K562 (cell line): Measurements from ENCODE around the gene ROBO1. TPM values are rescaled to one million over a fixed set of nuclear protein-coding genes. Genes with fewer than 3 reads are reported as not detected.

ENCODE experiments used
- ATAC-seq: fragments of 200-7000 bp; cut with Tn5 transposase; 3 replicates; pipeline ENCODE4 v1.9.1; 2020; ENCODE audit warnings: moderate library complexity
- BruUV-seq: library from RNA; stranded (reverse); fragments of 400-500 nt; replicated peaks from 2 replicates; lab custom pipeline; 2021; lab: Mats Ljungman, UMichigan
- CTCF ChIA-PET: fragments of 300-600 bp; formaldehyde crosslinking; extraction: SDS; loops from one replicate; lab custom pipeline; 2021; ENCODE audit warnings: low intra/inter-chr PET ratio; lab: Yijun Ruan, JAX
- POLR2A ChIA-PET: fragments of 300-600, 350-650 bp; sonication (Branson Sonifier 250); formaldehyde crosslinking; extraction: SDS; loops from one replicate; lab custom pipeline; 2021; ENCODE audit warnings: antibody characterized with exemption, inconsistent platforms; lab: Yijun Ruan, JAX
- DNase-seq, 4 experiments: peaks; one replicate each; pipeline versions ENCODE4 v3.0.0 to v3.0.0-alpha.2; 2011 to 2018; ENCODE audit warnings: low spot score in 3 of 4, mixed read lengths in 3 of 4; ENCODE audit errors: extremely low read depth in 1 of 4
- FAIRE-seq: peaks from 2 replicates; lab custom pipeline; 2011; peaks lifted over from hg19 to GRCh38; lab: Jason Lieb, UNC
- H2AFZ ChIP-seq: 2 replicates; pipeline ENCODE4 v1.6.0; 2011; ENCODE audit warnings: low read depth, low read length, control low read depth, inconsistent platforms
- H3K27ac ChIP-seq: fragments of 200-600 bp; 3 replicates; pipeline ENCODE4 v1.8.0; 2011; ENCODE audit warnings: low read depth, mild to moderate bottlenecking, control low read depth, inconsistent platforms, low read length, moderate library complexity, mixed read lengths; ENCODE audit errors: extremely low read depth
- H3K27me3 ChIP-seq, 2 experiments: fragments of 300-600 bp in 1 of 2; 2 replicates in 1 of 2; 3 replicates in 1 of 2; pipeline versions ENCODE4 v1.6.0 to v1.8.0; 2011; ENCODE audit warnings: inconsistent platforms in 2 of 2, low read length in 2 of 2, mild to moderate bottlenecking in 1 of 2, mixed read lengths in 1 of 2, moderate library complexity in 1 of 2; ENCODE audit not compliant: control insufficient read depth in 2 of 2, insufficient read depth in 2 of 2
- H3K36me3 ChIP-seq: fragments of 300-600 bp; 3 replicates; pipeline ENCODE4 v1.8.0; 2011; ENCODE audit warnings: mild to moderate bottlenecking, low read length, inconsistent platforms; ENCODE audit not compliant: control insufficient read depth, insufficient read depth
- H3K4me1 ChIP-seq, 2 experiments: fragments of 200-600 bp in 1 of 2; replicated peaks in 1 of 2; 2 replicates in 1 of 2; 3 replicates in 1 of 2; pipeline versions ENCODE4 v1.5.1 to v1.8.0; 2011; ENCODE audit warnings: inconsistent platforms in 2 of 2, low read length in 2 of 2, mild to moderate bottlenecking in 1 of 2, mixed read lengths in 1 of 2, moderate library complexity in 1 of 2; ENCODE audit not compliant: control insufficient read depth in 2 of 2, insufficient read depth in 2 of 2
- H3K4me2 ChIP-seq: 2 replicates; pipeline ENCODE4 v1.6.1; 2011; ENCODE audit warnings: low read length, control low read depth, inconsistent platforms, mixed read lengths; ENCODE audit not compliant: insufficient read depth
- H3K4me3 ChIP-seq: fragments of 200-600 bp; sonication (generic), shearing (Covaris generic); 2 replicates; pipeline ENCODE4 v1.5.1; 2016; ENCODE audit warnings: control low read depth, inconsistent platforms
- H3K79me2 ChIP-seq: fragments of 200-600 bp; 3 replicates; pipeline ENCODE4 v1.8.0; 2011; ENCODE audit warnings: low read length, inconsistent platforms; ENCODE audit not compliant: control insufficient read depth, insufficient read depth
- H3K9ac ChIP-seq, 2 experiments: 2 replicates each; pipeline versions ENCODE4 v1.6.0 to v1.6.1; 2011; ENCODE audit warnings: low read depth in 2 of 2, low read length in 2 of 2, control low read depth in 1 of 2, inconsistent platforms in 1 of 2, mild to moderate bottlenecking in 1 of 2, mixed read lengths in 1 of 2; ENCODE audit not compliant: insufficient read depth in 1 of 2
- H3K9me1 ChIP-seq: one replicate; pipeline ENCODE4 v1.6.0; 2011; ENCODE audit warnings: inconsistent platforms, mild to moderate bottlenecking, low read length, moderate library complexity; ENCODE audit not compliant: control insufficient read depth, insufficient read depth
- H3K9me3 ChIP-seq: replicated peaks from 2 replicates; pipeline ENCODE4 v1.5.1; 2011; ENCODE audit warnings: low read depth, low read length, inconsistent platforms; ENCODE audit not compliant: control insufficient read depth, insufficient read depth
- H4K20me1 ChIP-seq: replicated peaks from 2 replicates; pipeline ENCODE4 v1.6.1; 2011; ENCODE audit warnings: low read length, inconsistent platforms, mixed read lengths; ENCODE audit not compliant: control insufficient read depth, insufficient read depth
- CBFA2T2 ChIP-seq: fragments of 450-650 bp; conservative IDR thresholded peaks from 2 replicates; pipeline ENCODE4 v1.6.1; 2017; ENCODE audit warnings: mild to moderate bottlenecking
- CREB3 ChIP-seq: fragments of 450-650 bp; conservative IDR thresholded peaks from 2 replicates; pipeline ENCODE4 v1.6.1; 2016; ENCODE audit warnings: missing genetic modification characterization, low read depth, mild to moderate bottlenecking, missing compliant biosample characterization, moderate library complexity
- CSDE1 ChIP-seq, 2 experiments: fragments of 450-650 bp; IDR thresholded peaks; 2 replicates each; pipeline ENCODE4 v1.6.1; 2016; ENCODE audit warnings: mild to moderate bottlenecking in 1 of 2
- FOXM1 ChIP-seq, 2 experiments: fragments of 450-650 bp in 1 of 2; sonication (generic) in 1 of 2; formaldehyde crosslinking in 1 of 2; IDR thresholded peaks; 2 replicates each; pipeline versions ENCODE4 v1.6.1 to v1.9.0; 2017 to 2022; ENCODE audit warnings: low read depth in 2 of 2, mild to moderate bottlenecking in 2 of 2, missing genetic modification reagents in 1 of 2, moderate library complexity in 1 of 2
- OTX1 ChIP-seq: fragments of 450-650 bp; formaldehyde crosslinking; IDR thresholded peaks from 2 replicates; pipeline ENCODE4 v1.4.0; 2022; ENCODE audit warnings: mild to moderate bottlenecking
- PTTG1 ChIP-seq: fragments of 450-650 bp; IDR thresholded peaks from 2 replicates; pipeline ENCODE4 v1.6.1; 2016; ENCODE audit warnings: low read depth, mild to moderate bottlenecking, missing genetic modification characterization, missing compliant biosample characterization
- ZNF76 ChIP-seq: fragments of 250-450 bp; sonication (Bioruptor Pico); IDR thresholded peaks from 2 replicates; pipeline ENCODE4 v1.4.0; 2020; ENCODE audit warnings: mild to moderate bottlenecking, moderate library complexity, borderline replicate concordance
- WGBS: fragments of 100-300 bp; shearing (Covaris generic); methylation state at CpG from one replicate; pipeline ENCODE4 v1.1.6; 2016; ENCODE audit warnings: low coverage, mixed read lengths; ENCODE audit not compliant: insufficient coverage; ENCODE audit errors: missing lambda C conversion rate; 5-methylcytosine and 5-hydroxymethylcytosine counted together
- in situ Hi-C: fragments of 300-500 bp; cut with MboI; formaldehyde crosslinking; loops from 4 replicates; pipeline ENCODE4 v1.15.0; 2018; ENCODE audit warnings: inconsistent platforms, mixed read lengths
- intact Hi-C: fragments of 100-400 bp; cut with micrococcal nuclease; formaldehyde crosslinking; loops from 2 replicates; pipeline ENCODE4 v1.14.2; 2022
- polyA plus RNA-seq, 8 experiments: library from polyadenylated mRNA; depleted of rRNA in 4 of 8; stranded (reverse) in 5 of 8; unstranded in 3 of 8; fragments of >200 nt; fragmentation: Nextera tagmentation in 2 of 8; fragmentation: Illumina TruSeq in 1 of 8; extraction: Ambion mirVana in 2 of 8; extraction: Trizol in 1 of 8; gene quantifications; 2 replicates each; pipeline versions ENCODE4 v1.2.1 to v1.2.3, GENCODE V29; 2011 to 2014; ENCODE audit warnings: inconsistent platforms in 1 of 8, missing spikeins in 1 of 8
- total RNA-seq, 7 experiments: library from RNA; depleted of rRNA in 6 of 7; stranded (reverse); fragments of >200 nt in 6 of 7; fragmentation: Illumina TruSeq in 2 of 7; extraction: Trizol in 2 of 7; gene quantifications; 2 replicates each; pipeline versions ENCODE4 v1.2.1 to v1.2.3, GENCODE V29; 2011 to 2021; ENCODE audit warnings: low replicate concordance in 1 of 7
- TF ChIP-seq, protein P1 (sequence below), 2 experiments: fragments of 450-650 bp; IDR thresholded peaks; 2 replicates each; pipeline ENCODE4 v1.6.1; 2016; ENCODE audit warnings: mild to moderate bottlenecking in 2 of 2, borderline replicate concordance in 1 of 2, low read depth in 1 of 2, moderate library complexity in 1 of 2
- TF ChIP-seq, protein P2 (sequence below), 2 experiments: fragments of 450-650 bp in 1 of 2; sonication (generic) in 1 of 2; formaldehyde crosslinking; conservative IDR thresholded peaks; 2 replicates each; pipeline versions ENCODE4 v1.4.0 to v1.8.1; 2020 to 2022; ENCODE audit warnings: mild to moderate bottlenecking in 1 of 2, missing genetic modification reagents in 1 of 2

The ROBO1 gene
- total and polyA plus RNA-seq, 9 of the 15 experiments (the other 6 are each of a cell fraction or from before 2014, with no cell fraction given), result 0.01 to 0.53 (median 0.17) TPM; not detected in 5

DNA sequence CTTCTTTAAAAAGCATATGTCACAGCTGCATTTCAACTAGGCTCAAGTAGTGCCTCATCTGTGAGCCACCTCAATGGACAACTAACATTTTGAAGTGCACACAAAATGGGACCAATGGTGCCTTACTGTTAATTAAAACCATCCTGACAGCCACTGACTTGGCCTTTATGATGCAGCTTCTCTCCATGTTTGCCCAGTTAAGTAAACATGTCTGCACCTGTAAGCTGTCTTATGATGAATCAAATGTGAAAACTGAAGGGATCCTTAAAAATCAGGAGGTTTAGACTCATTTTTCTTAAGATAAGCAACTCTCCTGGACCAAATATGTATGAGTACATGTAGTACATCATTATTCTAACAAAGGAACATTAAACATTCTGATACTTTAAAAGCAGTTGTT, 861.6 kb downstream of the ROBO1 start (continued):
- no peak for TF ChIP-seq OTX1
- TF ChIP-seq, protein P1, sequence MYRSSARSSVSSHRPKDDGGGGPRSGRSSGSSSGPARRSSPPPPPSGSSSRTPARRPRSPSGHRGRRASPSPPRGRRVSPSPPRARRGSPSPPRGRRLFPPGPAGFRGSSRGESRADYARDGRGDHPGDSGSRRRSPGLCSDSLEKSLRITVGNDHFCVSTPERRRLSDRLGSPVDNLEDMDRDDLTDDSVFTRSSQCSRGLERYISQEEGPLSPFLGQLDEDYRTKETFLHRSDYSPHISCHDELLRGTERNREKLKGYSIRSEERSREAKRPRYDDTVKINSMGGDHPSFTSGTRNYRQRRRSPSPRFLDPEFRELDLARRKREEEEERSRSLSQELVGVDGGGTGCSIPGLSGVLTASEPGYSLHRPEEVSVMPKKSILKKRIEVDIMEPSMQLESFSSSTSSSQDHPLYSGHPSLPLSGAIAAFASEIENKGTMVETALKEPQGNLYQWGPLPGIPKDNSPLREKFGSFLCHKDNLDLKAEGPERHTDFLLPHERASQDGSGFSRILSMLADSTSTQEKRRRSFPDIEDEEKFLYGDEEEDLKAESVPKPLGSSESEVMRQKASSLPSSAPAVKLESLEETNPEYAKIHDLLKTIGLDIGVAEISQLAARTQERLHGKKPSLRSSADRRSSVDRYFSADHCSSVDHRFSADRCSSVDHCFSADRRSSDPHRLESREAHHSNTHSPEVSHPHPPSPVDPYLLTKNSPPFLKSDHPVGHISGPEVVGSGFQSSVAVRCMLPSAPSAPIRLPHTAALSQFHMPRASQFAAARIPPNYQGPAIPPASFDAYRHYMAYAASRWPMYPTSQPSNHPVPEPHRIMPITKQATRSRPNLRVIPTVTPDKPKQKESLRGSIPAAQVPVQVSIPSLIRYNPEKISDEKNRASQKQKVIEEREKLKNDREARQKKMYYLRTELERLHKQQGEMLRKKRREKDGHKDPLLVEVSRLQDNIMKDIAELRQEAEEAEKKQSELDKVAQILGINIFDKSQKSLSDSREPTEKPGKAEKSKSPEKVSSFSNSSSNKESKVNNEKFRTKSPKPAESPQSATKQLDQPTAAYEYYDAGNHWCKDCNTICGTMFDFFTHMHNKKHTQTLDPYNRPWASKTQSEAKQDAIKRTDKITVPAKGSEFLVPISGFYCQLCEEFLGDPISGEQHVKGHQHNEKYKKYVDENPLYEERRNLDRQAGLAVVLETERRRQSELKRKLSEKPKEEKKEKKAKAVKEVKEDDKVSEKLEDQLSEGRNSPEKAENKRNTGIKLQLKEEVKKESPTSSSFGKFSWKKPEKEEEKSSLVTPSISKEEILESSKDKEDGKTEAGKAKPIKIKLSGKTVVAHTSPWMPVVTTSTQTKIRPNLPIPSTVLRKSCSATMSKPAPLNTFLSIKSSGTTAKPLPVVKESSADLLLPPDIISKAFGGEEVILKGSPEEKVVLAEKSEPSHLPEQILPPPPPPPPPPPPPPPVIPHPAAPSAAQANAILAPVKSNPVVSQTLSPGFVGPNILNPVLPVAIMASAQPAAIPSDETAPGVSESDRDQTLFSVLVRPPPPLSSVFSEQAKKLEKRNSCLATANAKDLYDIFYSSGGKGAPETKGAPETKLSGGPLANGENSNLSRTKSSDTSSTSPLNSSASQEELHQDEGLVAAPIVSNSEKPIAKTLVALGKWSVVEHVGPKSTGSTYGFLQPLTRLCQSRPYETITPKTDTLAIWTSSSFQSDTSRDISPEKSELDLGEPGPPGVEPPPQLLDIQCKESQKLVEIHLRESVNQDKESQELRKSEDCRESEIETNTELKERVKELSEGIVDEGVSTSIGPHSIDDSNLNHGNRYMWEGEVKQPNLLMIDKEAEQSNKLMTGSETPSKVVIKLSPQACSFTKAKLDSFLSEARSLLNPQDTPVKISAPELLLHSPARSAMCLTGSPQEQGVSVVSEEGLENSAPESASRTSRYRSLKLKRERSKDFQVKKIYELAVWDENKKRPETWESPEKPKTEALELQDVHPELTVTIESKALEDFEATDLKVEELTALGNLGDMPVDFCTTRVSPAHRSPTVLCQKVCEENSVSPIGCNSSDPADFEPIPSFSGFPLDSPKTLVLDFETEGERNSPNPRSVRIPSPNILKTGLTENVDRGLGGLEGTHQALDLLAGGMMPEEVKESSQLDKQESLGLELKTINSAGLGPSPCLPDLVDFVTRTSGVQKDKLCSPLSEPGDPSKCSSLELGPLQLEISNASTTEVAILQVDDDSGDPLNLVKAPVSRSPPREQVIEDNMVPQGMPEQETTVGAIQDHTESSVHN (IDR thresholded peaks at IDR 0.05; ENCODE audit: borderline replicate concordance in 1 of 2, low read depth in 1 of 2), result no peak

DNA sequence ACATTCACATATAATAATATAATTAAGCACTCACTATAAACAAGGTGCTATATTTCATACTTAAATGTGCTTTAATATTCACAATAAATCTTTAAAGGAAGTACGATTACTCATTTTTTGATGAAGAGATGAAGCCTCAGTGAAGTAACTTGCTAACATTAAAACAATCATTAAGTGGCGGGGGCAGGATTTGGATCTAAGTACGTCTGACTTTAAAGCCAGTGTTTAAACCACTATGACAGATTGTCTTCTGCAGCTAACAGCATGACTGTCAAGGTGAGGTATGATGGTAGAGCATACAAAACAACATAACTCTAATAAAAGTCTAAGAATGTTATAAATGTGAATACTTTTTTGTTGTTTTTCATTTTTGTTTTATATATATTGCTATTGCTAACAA, 862.1 kb downstream of the ROBO1 start:
- CTCF ChIA-PET, result no interaction called here
- no peaks in the 10 kb centered on the region for H3K36me3 ChIP-seq
- H3K27me3 ChIP-seq, result no peaks in the 10 kb centered on the region
- no peaks in the 10 kb centered on the region for H3K9me3 ChIP-seq
- no peak overlapping the region for H2AFZ ChIP-seq
- no peak overlapping the region for H3K27ac ChIP-seq
- no peak overlapping the region for H3K4me3 ChIP-seq
- no peak overlapping the region for H3K4me2 ChIP-seq
- DNase-seq (no peak), FAIRE-seq (no peak), ATAC-seq (no peak)
- POLR2A ChIA-PET, result no interaction called here
- no peaks in the 10 kb centered on the region for H3K79me2 ChIP-seq
- TF ChIP-seq, protein P2, sequence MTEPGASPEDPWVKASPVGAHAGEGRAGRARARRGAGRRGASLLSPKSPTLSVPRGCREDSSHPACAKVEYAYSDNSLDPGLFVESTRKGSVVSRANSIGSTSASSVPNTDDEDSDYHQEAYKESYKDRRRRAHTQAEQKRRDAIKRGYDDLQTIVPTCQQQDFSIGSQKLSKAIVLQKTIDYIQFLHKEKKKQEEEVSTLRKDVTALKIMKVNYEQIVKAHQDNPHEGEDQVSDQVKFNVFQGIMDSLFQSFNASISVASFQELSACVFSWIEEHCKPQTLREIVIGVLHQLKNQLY (CRISPR knock-in tag; conservative IDR thresholded peaks at IDR 0.05), result no peak
- TF ChIP-seq FOXM1 (IDR thresholded peaks at IDR 0.05; ENCODE audit: low read depth) (no peak), FOXM1 (CRISPR knock-in tag; IDR thresholded peaks at IDR 0.05; ENCODE audit: low read depth) (no peak), ZNF76 (CRISPR knock-in tag) (no peak), CBFA2T2 (no peak), CSDE1 (IDR thresholded peaks at IDR 0.05) (no peak), CREB3 (tag) (no peak), PTTG1 (tag) (no peak)
- 0% methylated on average over 3 of the region's 3 CpGs for WGBS
- H3K9ac ChIP-seq, result no peak overlapping the region
- H3K9me1 ChIP-seq, result no peaks in the 10 kb centered on the region
- no peaks in the 10 kb centered on the region for H4K20me1 ChIP-seq
- in situ Hi-C loops (no loop called here), intact Hi-C loops (no loop called here)
- BruUV-seq, result no TSS peak
- no peaks in the 10 kb centered on the region for H3K4me1 ChIP-seq
